DMS53 treated with DMSO at 0.1 percent for 48 hours (cell line): ENCODE results near the gene SBK1.

ENCODE experiments used
- DNase-seq: peaks from one replicate; lab custom pipeline; 2025; ENCODE audit not compliant: unreplicated experiment; lab: John Stamatoyannopoulos, UW

The SBK1 gene

GRCh38 chr16:28280881-28281836, 11.2 kb upstream of the SBK1 start:
- no peak for DNase-seq

- DNase-seq, result no peak
These were observed 10.3 kb upstream of the SBK1 start for GRCh38 chr16:28282045-28282444.

- DNase-seq, result no peak
These were observed 9.2 kb upstream of the SBK1 start for GRCh38 chr16:28283173-28283572.

GRCh38 chr16:28283798-28284577, 8.3 kb upstream of the SBK1 start:
- no peak for DNase-seq

DNA sequence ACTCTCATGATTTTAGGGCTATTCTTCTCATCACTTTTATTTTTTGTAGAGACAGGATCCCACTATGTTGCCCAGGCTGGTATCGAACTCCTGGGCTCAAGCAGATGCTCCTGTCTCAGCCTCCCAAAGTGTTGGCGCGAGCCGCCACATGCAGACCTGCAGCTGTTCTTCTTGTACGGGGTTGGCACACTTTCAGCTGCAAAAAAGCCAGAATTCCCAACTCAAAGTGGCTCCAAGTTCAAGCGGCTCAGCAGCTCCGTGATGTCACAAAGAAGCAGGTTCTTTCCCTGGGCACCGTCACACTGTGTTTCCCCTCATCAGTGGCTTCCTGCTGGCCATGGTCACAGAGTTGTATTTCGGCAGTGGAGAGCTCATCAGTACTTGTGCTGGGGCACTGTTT, 6.7 kb upstream of the SBK1 start:
- DNase-seq, result no peak

DNA sequence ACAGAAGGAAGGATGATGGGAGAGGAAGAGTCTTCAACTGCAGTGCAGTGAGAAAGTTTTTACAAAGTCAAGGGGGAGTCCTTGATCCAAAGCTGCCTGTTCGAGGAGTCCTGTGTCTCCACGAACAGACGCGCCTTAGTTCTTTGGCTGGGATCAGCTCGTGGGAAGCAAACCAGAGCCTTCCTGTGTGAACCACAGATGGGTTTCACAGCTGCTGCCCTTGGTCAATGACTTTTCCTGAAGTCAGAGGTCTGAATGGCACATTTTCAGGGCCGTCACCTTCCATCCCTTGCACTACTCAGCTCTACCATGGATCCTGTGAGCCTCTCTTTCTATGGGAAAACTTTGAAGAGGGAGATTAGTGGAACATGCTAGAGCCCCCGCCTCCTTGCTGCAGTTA, 4.2 kb upstream of the SBK1 start:
- no peak for DNase-seq

- no peak for DNase-seq
These were observed 3.3 kb upstream of the SBK1 start for GRCh38 chr16:28289048-28289447.

GRCh38 chr16:28289939-28290858, 2.1 kb upstream of the SBK1 start:
- no peak for DNase-seq

- no peak for DNase-seq
These were observed 1.5 kb upstream of the SBK1 start for GRCh38 chr16:28290859-28291254.

GRCh38 chr16:28292731-28293600, 641 bp downstream of the SBK1 start:
- DNase-seq, result peak; percentile 1

- DNase-seq, result no peak
These were observed 1.3 kb downstream of the SBK1 start for GRCh38 chr16:28293601-28293960.

GRCh38 chr16:28294201-28294600, 1.9 kb downstream of the SBK1 start:
- no peak for DNase-seq

DNA sequence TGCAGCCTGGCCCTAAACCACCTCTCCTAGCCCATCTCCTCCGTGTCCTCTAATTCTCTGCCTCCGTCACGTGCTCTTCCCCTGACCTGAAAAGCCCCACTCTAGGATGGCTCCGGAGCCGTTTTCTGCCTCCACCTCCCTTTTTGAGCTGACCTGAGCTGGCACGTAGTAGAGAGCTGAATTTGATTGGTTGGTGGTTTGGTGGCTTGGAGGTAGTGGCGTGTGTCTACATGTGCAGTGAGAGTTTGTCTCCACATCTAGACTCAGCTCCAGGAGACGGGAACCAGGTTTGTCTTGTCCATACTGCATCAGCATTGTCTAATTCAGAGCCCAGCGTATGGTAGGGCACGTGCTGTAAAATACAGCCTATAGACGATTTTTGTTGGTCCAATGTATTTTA, 3.0 kb downstream of the SBK1 start:
- DNase-seq, result no peak

DNA sequence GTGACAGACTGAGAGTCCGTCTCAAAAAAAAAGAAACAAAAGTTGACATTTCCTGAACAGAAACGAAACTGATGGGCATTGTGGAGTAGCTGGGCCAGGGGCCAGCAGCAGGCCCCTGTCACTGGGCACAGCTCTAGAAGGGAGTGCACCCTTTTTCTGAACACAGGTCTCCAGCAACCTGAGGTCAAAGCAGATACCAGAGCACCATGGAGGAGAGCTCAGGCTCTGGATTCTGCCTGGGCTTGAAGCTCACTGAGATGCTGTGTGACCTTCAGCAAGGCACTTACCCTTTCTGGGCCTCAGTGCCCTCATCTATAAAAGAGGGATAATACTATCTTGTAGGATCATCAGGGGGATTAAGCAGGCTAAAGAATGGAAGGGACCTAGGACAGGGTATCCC, 5.0 kb downstream of the SBK1 start:
- DNase-seq, result no peak

- peak; percentile 51 for DNase-seq
These were observed 5.6 kb downstream of the SBK1 start for GRCh38 chr16:28297784-28298510.

DNA sequence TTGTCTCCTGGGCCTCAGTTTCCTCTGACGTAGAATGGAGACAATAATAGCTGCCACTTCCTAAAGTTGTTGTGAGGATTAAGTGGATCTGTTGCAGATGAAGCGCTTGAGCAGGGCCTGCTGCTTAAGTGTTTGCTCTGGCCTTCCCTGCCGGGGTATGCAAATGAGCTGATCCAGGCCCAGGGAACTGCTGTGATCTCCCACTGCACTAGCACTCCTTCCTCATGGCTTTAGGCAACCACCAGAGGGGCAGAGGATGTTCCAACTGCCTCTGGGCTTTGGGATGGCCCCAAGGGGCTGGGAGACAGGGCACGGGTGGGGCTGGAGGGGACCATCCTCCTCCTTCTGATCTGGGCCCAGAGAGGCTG, 6.2 kb downstream of the SBK1 start:
- peak; percentile 73 for DNase-seq

GRCh38 chr16:28300327-28300726, 8.0 kb downstream of the SBK1 start:
- no peak for DNase-seq

GRCh38 chr16:28301154-28301553, 8.8 kb downstream of the SBK1 start:
- DNase-seq, result no peak

GRCh38 chr16:28301620-28302019, 9.3 kb downstream of the SBK1 start:
- DNase-seq, result no peak

DNA sequence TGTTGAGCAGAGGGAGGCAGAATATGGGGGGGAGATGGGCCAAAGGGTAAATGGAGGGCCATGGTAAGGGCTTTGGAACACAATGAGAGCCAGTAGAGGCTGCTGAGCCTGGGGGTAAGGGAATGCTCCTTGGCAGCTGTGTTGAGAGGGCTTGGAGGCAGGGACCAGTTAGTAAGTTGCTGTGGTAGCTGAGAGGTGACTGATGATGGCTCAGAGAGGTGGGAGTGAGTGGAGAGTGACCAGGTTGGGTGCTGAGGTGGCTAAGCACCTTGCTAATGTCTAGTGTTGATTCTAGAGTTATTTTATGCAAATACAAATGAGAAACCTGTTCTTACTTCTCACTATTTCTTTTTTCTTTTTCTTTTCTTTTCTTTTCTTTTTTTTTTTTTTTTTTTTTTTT, 10.8 kb downstream of the SBK1 start:
- DNase-seq, result no peak
